Fibroblast of pulmonary artery (primary cell): Measurements from ENCODE around the gene TP53INP2.

Experiments
- DNase-seq: peaks from one replicate; pipeline ENCODE4 v3.0.0-alpha.2; 2010; ENCODE audit warnings: low read depth
- H3K4me3 ChIP-seq: replicated peaks from 2 replicates; pipeline ENCODE4 v1.5.1; 2011; ENCODE audit warnings: low read depth, mild to moderate bottlenecking, control low read depth, low read length, moderate library complexity
- CTCF ChIP-seq: IDR thresholded peaks from 2 replicates; pipeline ENCODE4 v1.5.1; 2011; ENCODE audit warnings: mild to moderate bottlenecking, control low read depth, low read length, inconsistent platforms; ENCODE audit errors: missing control alignments

TP53INP2 gene

GRCh38 chr20:34693414-34693813 lies 10.7 kb upstream of the TP53INP2 start:
- DNase-seq: no peak
- TF ChIP-seq CTCF: no peak
- no peak overlapping the region for H3K4me3 ChIP-seq

GRCh38 chr20:34701405-34702085 lies 2.6 kb upstream of the TP53INP2 start:
- no peak for DNase-seq
- TF ChIP-seq CTCF: no peak
- H3K4me3 ChIP-seq: no peak overlapping the region

- no peak for TF ChIP-seq CTCF
- H3K4me3 ChIP-seq: peak overlapping the region; percentile 74
- DNase-seq: no peak
Observed at GRCh38 chr20:34703061-34703423, 1.1 kb upstream of the TP53INP2 start.

GRCh38 chr20:34703424-34704176 lies 544 bp upstream of the TP53INP2 start:
- peak; percentile 37 for DNase-seq
- TF ChIP-seq CTCF: no peak
- peak overlapping the region; percentile 74 for H3K4me3 ChIP-seq

- TF ChIP-seq CTCF: no peak
- H3K4me3 ChIP-seq: peak overlapping the region; percentile 74
- no peak for DNase-seq
Observed at GRCh38 chr20:34705008-34705396, 858 bp downstream of the TP53INP2 start.

GRCh38 chr20:34705397-34706301 lies 1.5 kb downstream of the TP53INP2 start:
- peak overlapping the region; percentile 74 for H3K4me3 ChIP-seq
- TF ChIP-seq CTCF: peak; percentile 3
- DNase-seq: peak; percentile 23
